CD4-positive, alpha-beta T cell treated with Interleukin-15 for 1 hour (primary cell): ENCODE measurements around the gene NLRP3.
"Not testable (repeated sequence)": the region's sequence is repeated elsewhere in the genome, so short reads cannot be mapped to it uniquely, and the experiment has no call there.

ENCODE experiments used
- DNase-seq: peaks from one replicate; pipeline ENCODE4 v3.0.0-alpha.2; 2020

Gene NLRP3

DNA sequence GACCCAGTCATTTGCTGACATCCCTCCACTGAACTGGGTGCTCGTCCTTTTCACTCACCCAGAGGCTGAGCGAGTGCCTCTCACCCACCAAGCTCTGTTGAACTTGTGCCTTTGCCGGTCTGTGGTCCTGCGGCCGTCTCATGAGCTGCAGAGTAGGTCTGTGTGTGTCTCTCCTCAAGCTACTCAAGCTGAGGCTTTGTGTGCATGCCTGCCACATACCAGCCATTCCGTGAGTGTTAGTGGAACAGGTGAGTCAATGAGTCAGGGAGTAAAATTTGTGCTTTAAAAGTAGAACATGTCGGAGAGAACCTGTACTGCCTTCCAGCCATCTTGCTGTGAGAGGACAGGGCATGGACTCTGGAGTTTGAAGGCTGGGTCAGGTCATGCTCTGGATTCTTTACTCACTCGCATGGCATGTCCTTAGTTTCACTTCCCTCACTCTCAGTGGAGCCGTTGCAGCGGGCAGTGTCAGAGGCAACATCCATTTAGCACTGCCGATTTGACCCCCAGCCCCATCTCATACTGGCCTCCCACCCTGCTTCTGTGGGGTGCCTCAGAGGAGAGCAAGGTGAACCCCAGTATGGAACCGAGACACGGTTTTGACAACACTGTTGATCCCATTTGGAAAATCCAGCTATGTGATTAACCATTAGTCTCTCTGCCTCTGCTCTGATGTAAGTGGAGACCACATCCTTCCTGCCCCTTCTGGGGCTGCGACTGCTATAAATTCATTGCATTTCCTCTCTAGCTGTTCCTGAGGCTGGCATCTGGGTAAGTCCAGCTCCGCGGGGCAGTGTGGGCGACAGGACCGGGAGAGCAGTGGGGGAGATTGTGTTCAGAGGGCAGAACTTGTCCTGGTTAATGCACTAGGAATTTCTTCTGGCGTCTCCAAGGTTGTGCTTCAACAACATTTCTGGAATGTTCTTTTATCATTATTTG lies at the start of gene NLRP3:
Gene NLRP3 (plus strand): TSS at position 751 of the 939 bp plus-strand sequence. CDS start 2,628 bp downstream, outside the sequence.
- DNase-seq = peak; percentile 75

DNA sequence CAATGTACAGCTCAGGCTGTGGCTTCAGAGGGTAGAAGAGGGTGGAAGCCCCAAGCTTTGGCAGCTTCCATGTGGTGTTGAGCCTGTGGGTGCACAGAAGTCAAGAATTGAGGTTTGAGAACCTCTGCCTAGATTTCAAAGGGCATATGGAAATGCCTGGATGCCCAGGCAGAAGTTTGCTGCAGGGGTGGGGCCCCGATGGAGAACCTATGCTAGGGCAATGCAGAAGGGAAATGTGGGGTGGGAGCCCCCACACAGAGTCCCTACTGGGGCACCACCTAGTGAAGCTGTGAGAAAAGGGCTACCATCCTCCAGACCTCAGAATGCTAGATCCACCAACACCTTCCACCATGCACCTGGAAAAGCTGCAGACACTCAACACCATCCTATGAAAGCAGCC lies 49.6 kb upstream of the NLRP3 start:
- not testable (repeated sequence) for DNase-seq

DNA sequence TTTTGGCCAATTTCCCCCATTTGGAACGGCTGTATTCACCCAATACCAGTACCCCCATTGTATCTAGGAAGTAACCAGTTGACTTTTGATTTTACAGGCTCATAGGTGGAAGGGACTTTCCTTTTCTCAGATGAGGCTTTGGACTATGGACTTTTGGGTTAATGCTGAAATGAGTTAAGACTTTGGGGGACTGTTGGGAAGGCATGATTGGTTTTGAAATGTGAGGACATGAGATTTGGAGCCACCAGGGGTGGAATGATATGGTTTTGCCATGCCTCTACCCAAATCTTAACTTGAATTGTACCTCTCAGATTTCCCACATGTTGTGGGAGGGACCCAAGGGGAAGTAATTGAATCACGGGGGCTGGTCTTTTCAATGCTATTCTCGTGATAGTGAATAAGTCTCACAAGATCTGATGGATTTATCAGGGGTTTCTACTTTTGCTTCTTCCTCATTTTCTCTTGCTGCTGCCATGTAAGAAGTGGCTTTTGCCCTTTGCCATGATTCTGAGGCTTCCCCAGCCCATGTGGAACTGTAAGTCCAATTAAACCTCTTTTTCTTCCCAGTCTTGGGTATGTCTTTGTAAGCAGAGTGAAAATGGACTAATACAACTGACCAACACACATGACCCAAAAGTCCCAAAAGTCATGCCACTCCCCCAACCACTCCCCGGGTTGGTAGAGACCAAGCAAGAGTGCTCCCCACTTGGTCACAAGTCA lies 48.9 kb upstream of the NLRP3 start:
- DNase-seq = no peak

DNA sequence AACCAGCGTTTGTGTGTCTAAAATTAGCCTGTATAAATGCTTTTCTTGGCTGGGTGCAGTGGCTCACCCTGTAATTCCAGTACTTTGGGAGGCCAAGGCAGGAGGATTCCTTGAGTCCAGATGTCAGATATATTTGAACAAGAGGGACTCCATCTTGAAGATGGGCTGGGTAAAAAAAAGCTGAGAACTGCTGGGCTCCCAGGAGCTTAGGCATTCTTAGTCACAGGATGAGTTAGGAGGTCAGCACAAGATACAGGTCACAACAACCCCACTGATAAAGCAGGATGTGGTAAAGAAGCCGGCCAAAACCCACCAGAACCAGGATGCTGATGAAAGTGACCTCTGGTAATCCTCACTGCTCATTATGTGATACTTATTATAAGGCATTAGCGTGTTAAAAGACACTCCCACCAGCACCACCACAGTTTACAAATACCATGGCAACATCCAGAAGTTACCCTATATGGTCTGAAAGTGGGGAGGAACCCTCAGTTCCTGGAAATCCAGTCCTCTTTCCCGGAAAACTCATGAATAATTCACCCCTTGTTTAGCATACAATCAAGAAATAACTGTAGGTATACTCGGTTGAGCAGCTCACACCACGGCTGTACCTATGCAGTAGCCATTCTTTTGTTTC lies 48.1 kb upstream of the NLRP3 start:
- no peak for DNase-seq

DNA sequence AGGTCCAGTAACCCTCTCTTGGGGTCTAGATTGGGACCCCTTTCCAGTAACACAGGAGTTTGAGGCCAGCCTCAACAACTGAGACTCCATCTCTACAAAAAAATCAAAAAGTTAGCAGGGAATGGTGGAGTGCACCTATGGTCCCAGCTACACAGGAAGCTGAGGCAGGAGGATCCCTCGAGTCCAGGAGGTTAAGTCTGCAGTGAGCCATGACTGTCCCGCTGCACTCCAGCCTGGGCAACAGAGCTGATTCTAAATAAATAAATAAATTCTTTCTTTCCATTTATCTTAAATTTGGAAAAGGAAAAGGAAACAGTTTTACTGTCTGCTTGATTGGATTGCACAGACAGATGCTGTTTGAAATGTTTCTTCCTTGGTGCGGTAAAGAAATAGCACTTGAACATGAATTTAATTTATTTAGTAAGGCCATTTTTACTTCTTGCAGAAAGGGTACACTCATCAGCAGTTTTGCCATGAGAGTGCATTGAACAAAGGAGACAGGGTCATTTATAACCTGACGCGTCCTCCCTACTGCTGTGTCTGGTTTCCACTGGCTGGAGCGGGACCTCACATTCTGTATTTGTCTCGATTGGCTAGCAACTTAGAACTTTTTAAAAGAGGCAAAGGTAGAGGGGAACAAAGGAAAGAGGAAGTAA lies 47.4 kb upstream of the NLRP3 start:
- no peak for DNase-seq

DNA sequence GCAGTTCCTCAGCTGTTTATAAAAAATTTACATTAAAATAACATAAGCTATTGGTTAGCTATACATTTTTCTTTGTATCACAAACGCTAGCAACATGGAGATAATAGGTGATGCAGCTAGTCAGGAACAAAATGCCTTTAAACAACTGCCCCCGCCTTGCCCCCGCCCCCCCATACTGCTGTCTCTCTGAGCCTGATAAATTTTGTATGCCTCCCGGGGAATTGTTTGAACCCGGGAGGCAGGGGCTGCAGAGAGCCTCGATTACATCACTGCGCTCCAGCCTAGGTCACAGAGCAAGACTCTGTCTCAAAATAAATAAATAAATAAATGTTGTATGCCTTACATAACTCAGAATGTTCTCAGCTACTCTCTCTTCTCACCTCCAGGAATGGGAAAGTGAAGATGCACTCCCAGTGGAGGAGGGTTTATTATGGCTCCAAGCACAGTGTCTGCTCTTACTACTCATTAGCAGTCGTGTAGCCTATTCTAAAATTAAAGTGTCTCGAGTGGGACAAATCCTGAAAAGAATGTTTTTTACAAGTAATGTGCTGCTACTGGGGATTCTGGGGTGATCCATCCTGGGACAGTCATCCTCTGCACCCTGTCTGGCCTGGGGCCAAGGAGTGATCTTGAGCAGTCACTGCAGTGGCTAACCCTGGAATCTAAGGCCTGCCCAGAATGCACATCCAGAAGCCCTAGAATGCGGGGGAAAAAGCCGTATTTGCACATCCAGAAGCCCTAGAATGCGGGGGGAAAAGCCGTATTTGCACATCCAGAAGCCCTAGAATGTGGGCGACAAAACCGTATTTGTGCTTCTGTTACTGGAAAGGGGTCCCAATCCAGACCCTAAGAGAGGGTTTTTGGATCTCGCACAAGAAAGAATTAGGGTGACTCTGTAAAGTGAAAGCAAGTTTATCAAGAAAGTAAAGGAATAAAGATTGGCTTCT lies 44.9 kb upstream of the NLRP3 start:
- DNase-seq = no peak

DNA sequence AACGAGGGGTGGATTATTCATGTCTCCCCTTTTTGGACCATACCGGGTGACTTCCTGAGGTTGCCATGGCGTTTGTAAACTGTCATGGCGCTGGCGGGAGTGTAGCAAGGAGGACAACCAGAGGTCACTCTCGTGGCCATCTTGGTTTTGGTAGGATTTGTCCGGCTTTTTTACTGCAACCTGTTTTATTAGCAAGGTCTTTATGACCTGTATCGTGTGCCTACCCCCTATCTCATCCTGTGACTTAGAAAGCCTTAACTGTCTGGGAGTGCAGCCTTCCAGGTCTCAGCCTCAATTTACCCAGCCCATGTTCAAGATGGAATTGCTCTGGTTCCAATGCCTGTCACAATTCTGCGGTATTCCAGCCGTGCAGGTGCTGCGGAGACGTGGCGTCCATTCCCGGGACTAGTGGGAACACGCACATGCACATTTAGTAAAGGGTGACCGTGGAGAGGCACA lies 44.1 kb upstream of the NLRP3 start:
- no peak for DNase-seq

DNA sequence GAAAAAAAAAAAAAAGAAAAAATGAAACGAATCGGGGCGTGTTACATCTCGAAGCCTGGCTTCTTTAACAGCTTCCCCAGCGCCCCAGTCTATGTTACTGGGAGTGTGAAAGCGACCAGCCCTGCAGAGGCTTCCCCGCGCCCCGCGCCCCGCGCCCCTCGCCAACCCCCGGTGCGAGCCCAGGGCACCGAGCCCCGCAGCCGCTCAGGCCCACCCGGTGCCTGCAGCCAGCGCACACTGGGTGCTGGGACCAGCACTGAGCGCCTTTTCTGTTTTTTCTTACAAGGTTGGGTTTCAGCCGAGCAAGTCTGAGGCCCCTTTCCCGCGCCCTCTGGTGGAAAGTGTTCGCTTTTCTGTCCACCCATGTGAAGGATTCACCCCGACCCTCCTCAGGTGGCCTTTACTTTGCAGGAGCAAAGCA lies 42.2 kb upstream of the NLRP3 start:
- DNase-seq = peak; percentile 52

DNA sequence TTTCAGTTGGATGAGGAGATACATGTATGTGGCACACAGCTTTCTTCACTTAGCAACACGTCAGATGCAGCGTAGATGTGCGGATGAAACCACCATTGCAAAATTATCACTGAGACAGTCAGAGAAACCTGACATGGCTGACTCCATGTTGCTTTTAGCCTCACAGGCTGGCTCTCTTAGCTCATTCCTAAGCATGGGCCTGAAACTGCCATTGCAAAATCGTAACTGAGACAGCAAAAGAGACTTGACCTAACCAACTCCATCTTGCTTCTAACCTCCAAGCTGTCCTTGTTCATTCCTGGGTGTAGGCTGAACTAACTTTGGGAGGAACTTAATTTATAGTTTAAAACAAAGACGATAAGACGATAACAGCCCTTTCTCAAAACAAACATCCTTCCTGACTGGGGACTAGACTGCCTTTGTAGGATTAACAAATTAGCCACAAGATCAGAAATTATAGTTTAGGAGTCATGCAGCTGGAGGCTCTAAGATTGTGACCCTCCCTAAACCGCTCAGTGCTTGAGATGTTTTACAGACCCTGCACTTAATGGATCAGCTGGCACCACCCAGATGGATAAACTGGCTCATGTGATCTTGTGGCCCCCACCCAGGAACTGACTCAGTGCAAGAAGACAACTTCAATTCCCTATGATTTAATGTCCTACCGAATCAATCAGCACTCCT lies 41.2 kb upstream of the NLRP3 start:
- not testable (repeated sequence) for DNase-seq

DNA sequence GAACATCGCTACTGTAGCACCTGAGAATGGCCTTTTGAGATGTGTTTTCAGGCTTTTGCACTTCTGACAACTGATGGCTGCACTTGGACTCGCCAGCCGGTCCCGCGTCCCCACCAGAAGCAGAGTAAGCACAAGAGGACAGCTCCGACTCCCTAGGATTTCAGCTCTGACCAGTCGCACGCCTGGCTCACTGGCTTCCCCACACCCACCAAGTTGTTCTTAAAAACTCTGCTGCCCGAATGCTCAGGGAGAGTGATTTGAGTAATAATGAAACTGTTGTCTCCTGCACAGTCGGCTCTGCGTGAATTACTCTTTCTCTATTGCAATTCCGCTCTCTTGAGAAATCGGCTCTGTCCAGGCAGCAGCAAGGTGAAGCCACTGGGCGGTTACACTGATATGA lies 40.2 kb upstream of the NLRP3 start:
- no peak for DNase-seq

DNA sequence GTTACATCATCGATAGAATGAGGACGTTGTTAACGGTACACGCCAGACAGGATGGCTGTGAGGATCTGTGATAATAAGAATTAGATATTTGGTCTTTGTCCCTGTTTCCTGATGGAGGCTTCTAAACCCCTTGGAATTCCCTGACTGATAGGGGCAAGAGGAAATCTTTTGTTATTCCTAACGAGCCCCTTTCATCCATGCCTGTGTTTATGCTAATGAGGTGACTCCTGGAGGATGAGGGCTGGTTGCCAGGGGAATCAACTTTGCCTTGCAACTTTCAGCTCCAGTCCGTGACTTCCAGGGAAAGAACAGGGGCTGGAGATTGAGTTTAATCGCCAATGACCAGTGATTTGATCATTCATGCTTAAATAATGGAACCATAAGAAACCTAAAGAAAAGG lies 39.3 kb upstream of the NLRP3 start:
- DNase-seq = no peak

DNA sequence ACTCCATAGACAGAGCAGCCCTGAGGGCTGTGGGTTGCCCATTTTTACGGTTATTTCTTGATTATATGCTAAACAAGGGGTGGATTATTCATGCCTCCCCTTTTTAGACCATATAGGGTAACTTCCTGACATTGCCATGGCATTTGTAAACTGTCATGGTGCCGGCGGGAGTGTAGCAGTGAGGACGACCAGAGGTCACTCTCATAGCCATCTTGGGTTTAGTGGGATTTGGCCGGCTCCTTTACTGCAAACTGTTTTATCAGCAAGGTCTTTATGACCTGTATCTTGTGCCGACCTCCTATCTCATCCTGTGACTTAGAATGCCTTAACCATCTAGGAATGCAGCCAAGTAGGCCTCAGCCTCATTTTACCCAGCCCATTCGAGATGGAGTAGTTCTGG lies 38.3 kb upstream of the NLRP3 start:
- not testable (repeated sequence) for DNase-seq

DNA sequence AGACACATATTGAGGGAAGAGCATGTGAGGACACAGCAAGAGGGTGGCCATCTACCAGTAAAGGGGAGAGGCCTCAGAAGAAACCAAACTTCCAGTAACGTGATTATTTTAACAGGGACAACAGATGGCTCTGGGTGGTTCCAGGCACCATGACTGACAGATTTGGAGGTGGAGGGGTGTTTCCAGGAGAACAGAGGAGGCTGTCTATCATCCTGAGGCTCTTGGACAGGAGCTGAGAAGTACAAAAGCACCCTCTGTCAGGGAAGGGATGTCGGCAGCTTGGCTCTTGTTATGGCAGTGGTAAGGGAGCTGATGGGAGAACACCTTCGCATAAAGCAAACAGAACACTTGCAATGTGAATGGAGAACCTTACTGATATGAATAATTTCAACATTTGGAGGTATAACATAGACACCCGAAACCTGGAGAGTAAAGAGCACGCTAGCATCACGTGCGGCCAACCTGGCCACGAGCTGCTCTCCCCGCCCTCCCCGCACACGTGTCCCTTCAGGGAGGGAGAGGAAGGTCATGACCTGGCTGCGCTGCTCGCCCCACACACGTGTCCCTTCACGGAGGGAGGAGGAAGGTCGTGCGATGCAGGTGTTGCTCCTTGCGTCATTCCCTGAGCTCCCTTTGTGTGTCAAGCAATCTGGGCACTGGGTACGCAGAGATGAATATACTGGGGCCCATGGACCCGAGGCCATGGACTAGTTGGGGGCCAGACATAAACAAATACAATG lies 37.5 kb upstream of the NLRP3 start:
- no peak for DNase-seq

DNA sequence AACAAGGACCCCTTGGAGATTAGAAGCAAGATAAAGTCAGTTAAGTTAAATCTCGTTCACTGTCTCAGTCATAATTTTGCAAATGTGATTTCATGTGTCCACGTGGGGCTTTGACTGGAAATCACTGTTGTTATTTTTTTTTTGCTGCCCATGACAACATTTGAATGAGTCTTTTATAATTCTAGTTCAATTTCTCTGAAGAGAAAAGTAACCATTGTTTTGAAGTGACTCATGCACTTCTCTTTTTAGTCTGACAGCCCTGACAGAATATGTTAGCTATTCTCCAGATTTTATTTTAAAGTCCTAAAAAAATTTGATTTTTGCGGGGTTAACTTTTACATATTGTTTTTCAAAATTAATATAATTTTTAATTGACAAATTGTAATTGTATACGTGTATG lies 30.7 kb upstream of the NLRP3 start:
- no peak for DNase-seq

DNA sequence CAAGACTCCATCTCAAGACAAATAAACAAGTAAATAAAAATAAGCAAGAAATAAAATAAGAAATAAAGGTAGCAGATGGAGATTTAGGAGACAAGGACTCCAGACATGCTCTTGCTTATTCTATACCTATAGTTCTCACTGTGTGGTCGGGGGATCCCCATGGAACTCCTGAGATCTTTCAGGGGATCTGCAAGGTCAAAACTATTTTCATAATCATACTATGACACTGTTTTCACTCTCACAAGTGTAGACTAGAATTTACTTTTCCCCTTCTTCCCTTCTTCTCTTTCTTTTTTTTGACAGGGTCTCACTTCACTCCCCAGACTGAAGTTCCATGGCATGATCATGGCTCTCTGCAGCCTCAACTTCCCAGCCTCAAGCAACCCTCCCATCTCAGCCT lies 29.8 kb upstream of the NLRP3 start:
- no peak for DNase-seq

DNA sequence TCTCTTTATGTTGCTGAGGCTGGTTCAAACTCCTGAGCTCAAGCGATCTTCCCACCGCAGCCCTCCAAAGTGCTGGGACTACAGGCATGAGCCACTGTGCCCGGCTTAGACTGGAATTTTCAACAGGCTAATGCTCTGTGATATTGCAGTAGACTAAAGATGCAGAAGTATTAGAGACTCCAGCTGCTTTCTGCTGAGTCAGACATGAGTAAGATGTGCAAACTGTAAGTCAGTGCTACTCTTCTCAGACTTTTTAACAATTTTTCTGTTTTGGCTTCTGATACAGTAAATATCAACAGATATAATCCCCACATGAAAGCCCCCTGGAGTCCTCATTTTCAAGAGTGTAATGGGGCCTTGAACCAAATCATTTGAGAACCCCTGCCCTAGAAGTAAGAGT lies 29.3 kb upstream of the NLRP3 start:
- no peak for DNase-seq

DNA sequence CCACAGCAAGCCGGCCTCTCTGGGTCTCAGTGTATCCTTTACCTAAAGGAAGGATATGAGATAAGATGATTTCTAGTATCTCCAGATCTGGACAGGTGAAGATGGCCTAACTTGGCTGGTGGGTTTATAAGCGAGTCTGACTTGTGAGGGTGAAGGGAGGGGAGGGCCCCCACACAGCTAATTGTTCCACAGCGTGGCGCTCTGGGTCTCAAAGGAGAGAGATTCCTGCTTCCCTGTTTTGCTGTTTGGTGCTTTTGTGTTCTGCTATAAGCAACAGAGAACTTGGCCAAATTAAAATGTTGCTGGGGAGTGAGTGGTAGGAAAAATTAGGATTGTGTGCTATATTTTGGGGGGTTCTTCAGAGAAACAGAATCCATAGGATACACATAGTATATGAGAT lies 28.9 kb upstream of the NLRP3 start:
- no peak for DNase-seq

DNA sequence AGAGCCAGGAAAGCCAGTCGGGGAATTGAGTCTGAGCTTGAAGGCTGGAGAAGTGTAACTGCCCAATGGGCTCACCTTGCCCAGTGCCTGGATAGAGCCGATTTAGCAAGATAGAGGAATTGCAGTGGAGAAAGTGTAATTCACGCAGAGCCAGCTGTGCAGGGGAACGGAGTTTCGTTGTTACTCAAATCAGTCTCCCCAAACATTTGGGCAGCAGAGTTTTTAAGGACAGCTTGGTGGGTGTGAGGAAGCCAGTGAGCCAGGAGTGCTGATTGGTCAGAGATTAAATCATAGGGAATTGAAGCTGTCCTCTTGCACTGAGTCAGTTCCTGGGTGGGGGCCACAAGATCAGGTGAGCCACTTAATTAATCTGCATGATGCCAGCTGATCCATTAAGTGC lies 28.4 kb upstream of the NLRP3 start:
- no peak for DNase-seq

DNA sequence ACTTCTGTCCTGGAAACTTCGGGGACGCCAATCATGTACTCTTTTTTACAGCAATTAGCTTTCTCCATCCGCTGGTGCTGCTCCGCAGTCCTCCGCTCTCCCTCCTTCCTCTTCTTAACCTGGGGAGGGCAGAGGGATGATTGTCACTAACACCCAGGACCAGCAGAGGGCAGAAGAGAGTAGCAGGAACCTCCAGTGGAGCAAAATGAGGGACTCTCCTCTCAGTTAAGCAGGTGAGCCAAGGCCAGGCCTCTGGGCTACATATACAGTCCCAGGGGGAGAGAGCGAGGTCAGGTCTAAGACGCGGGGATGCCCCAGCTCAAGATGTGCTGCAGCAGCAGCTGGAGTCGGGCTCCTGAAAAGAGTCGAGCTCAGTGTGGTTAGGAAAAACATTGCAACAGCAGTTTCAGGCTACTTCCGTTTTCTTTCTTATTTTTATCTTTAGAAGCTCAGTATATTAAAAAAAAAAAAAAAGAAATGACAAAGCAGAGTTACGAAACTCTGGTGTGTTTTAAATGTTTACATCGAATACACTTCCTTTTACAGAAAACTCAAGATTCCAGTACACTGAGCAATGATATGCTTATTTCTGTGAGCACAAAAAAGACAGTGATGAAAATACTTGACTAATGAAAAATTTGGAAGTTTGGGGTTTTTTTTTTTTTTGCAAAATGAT lies 25.7 kb upstream of the NLRP3 start:
- peak; percentile 90 for DNase-seq

DNA sequence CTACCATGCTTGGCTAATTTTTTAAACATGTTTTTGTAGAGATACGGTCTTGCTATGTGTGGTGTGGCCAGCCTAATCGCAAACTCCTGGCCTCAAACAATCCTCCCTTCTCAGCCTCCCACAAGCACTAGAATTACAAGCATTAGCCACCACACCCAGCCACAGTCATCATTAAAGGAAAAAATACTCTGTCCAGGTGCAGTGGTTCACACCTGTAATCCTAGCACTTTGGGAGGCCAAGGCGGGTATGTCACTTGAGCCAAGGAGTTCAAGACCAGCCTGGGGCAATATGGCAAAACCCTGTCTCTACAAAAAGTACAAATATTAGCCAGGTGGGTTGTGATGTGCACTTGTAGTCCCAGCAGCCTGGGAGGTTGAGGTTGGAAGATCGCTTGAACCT lies 25.0 kb upstream of the NLRP3 start:
- no peak for DNase-seq
